ENCODE results near the gene STRN. TPM values are rescaled to one million over a fixed set of nuclear protein-coding genes. Genes with fewer than 3 reads are reported as not detected.

The STRN gene
- total RNA-seq, 2 experiments from 2014 or later = 20.4 to 20.8 TPM

GRCh38 chr2:36921984-36922383 lies 44.4 kb downstream of the STRN start:
- Mint-ChIP-seq H3K36me3 (ENCODE audit: low read depth) (peaks cover 25% of the 10 kb centered on the region), H3K27me3 (no peaks in the 10 kb centered on the region), H3K27ac (no peak overlapping the region), H3K9me3 (no peaks in the 10 kb centered on the region), H3K4me3 (no peak overlapping the region), H3K4me1 (ENCODE audit: low read depth) (peaks cover 45% of the 10 kb centered on the region)
- ATAC-seq (ENCODE audit: poor library complexity) (no peak), DNase-seq (no peak)
- Histone ChIP-seq H3K9me3 (ENCODE audit: control insufficient read depth in 1 of 2, insufficient read depth in 1 of 2, low read length in 2 of 2) (no peaks in the 10 kb centered on the region), H3K4me1 (ENCODE audit: insufficient read depth, low read length) (no peaks in the 10 kb centered on the region), H3K36me3 (ENCODE audit: insufficient read depth, low read length) (no peaks in the 10 kb centered on the region), H3K27me3 (ENCODE audit: control insufficient read depth in 1 of 2, insufficient read depth in 2 of 2, low read length in 2 of 2) (no peaks in the 10 kb centered on the region), H3K27ac (ENCODE audit: low read depth in 1 of 2, low read length in 2 of 2) (no peak overlapping the region), H3K4me3 (ENCODE audit: low read length) (no peak overlapping the region)
- POLR2A ChIA-PET = no interaction called here
- no peak for TF ChIP-seq CTCF (IDR thresholded peaks at IDR 0.05)
- intact Hi-C loops (cut with DNase I, micrococcal nuclease) = no loop called here
- CTCF ChIA-PET = no interaction called here

GRCh38 chr2:36919041-36919837 lies 47.1 kb downstream of the STRN start:
- Mint-ChIP-seq H3K9me3 (no peaks in the 10 kb centered on the region), H3K4me1 (ENCODE audit: low read depth) (peaks cover 33% of the 10 kb centered on the region), H3K27me3 (no peaks in the 10 kb centered on the region), H3K36me3 (ENCODE audit: low read depth) (peaks cover 20% of the 10 kb centered on the region), H3K27ac (no peak overlapping the region), H3K4me3 (no peak overlapping the region)
- Histone ChIP-seq H3K27ac (ENCODE audit: low read depth in 1 of 2, low read length in 2 of 2) (no peak overlapping the region), H3K9me3 (ENCODE audit: control insufficient read depth in 1 of 2, insufficient read depth in 1 of 2, low read length in 2 of 2) (no peaks in the 10 kb centered on the region), H3K27me3 (ENCODE audit: control insufficient read depth in 1 of 2, insufficient read depth in 2 of 2, low read length in 2 of 2) (no peaks in the 10 kb centered on the region), H3K4me1 (ENCODE audit: insufficient read depth, low read length) (no peaks in the 10 kb centered on the region), H3K4me3 (ENCODE audit: low read length) (no peak overlapping the region), H3K36me3 (ENCODE audit: insufficient read depth, low read length) (peaks cover 10% of the 10 kb centered on the region)
- ATAC-seq (ENCODE audit: poor library complexity) = no peak
- TF ChIP-seq CTCF (IDR thresholded peaks at IDR 0.05) = no peak
- no peak for DNase-seq
- ChIA-PET CTCF (no interaction called here), POLR2A (interaction anchor here (1.5 kb wide), 1 partner anchor 47 kb away, joined by 7 read pairs; the partner anchor contains the start of gene STRN)
- intact Hi-C loops (cut with DNase I, micrococcal nuclease) = no loop called here

- Mint-ChIP-seq H3K36me3 (ENCODE audit: low read depth) (peaks cover 16% of the 10 kb centered on the region), H3K27ac (no peak overlapping the region), H3K9me3 (no peaks in the 10 kb centered on the region), H3K4me3 (no peak overlapping the region), H3K27me3 (no peaks in the 10 kb centered on the region), H3K4me1 (ENCODE audit: low read depth) (peaks cover 27% of the 10 kb centered on the region)
- intact Hi-C loops (cut with DNase I, micrococcal nuclease) = no loop called here
- ChIA-PET CTCF (no interaction called here), POLR2A (interaction anchor here (1.5 kb wide), 1 partner anchor 48 kb away, joined by 7 read pairs; the partner anchor contains the start of gene STRN)
- no peak for DNase-seq
- Histone ChIP-seq H3K27me3 (ENCODE audit: control insufficient read depth in 1 of 2, insufficient read depth in 2 of 2, low read length in 2 of 2) (no peaks in the 10 kb centered on the region), H3K36me3 (ENCODE audit: insufficient read depth, low read length) (peaks cover 16% of the 10 kb centered on the region), H3K9me3 (ENCODE audit: control insufficient read depth in 1 of 2, insufficient read depth in 1 of 2, low read length in 2 of 2) (no peaks in the 10 kb centered on the region), H3K27ac (ENCODE audit: low read depth in 1 of 2, low read length in 2 of 2) (no peak overlapping the region), H3K4me3 (ENCODE audit: low read length) (no peak overlapping the region), H3K4me1 (ENCODE audit: insufficient read depth, low read length) (no peaks in the 10 kb centered on the region)
- TF ChIP-seq CTCF (IDR thresholded peaks at IDR 0.05) = peak; percentile 31
- ATAC-seq (ENCODE audit: poor library complexity) = no peak
Measured at GRCh38 chr2:36918307-36918706, 48.0 kb downstream of the STRN start.

Data from CD4-positive, alpha-beta T cell (primary cell).